B cell (primary cell): ENCODE measurements around the gene PDXK. TPM values are rescaled to one million over a fixed set of nuclear protein-coding genes. Genes with fewer than 3 reads are reported as not detected.

Experiments
- ATAC-seq: fragments of 200-7000 bp; cut with Tn5 transposase; one replicate; pipeline ENCODE4 v1.10.0; 2021; ENCODE audit warnings: low read depth, mild to moderate bottlenecking, moderate number of reproducible peaks, moderate library complexity
- CTCF ChIA-PET: fragments of 350-600 bp; sonication (Branson Sonifier 250); formaldehyde crosslinking; loops from one replicate; lab custom pipeline; 2021; ENCODE audit warnings: antibody characterized with exemption, inconsistent platforms; lab: Charles Lee
- POLR2A ChIA-PET: fragments of 350-600 bp; sonication (Branson Sonifier 250); formaldehyde crosslinking; loops from one replicate; lab custom pipeline; 2021; ENCODE audit warnings: antibody characterized with exemption; lab: Charles Lee
- DNase-seq: peaks from one replicate; pipeline ENCODE4 v3.0.0; 2013
- H2AFZ ChIP-seq: 2 replicates; pipeline ENCODE4 v1.6.1; 2012; ENCODE audit warnings: mild to moderate bottlenecking, low read depth, low read length; ENCODE audit not compliant: insufficient read depth, poor library complexity, severe bottlenecking
- H3K27ac ChIP-seq, 2 donors: 1 replicate in 1 of 2; 2 replicates in 1 of 2; pipeline ENCODE4 v1.5.1; 2012 to 2013; ENCODE audit warnings: low read length in 2 of 2, mild to moderate bottlenecking in 2 of 2, moderate library complexity in 1 of 2
- H3K27me3 ChIP-seq, 4 experiments: fragments of 200-600 bp in 1 of 4; sonication (generic) in 1 of 4; replicated peaks in 1 of 4; 1 replicate in 2 of 4; 2 replicates in 2 of 4; pipeline versions ENCODE4 v1.6.1 to v1.7.0; 2013 to 2016; ENCODE audit warnings: low read length in 3 of 4, mild to moderate bottlenecking in 2 of 4, mixed read lengths in 1 of 4, moderate library complexity in 1 of 4; ENCODE audit not compliant: insufficient read depth in 4 of 4, control insufficient read depth in 3 of 4; ENCODE audit errors: control extremely low read depth in 1 of 4
- H3K36me3 ChIP-seq, 2 experiments: replicated peaks in 1 of 2; 1 replicate in 1 of 2; 2 replicates in 1 of 2; pipeline versions ENCODE4 v1.6.1 to v1.7.1; 2013; ENCODE audit warnings: low read length in 1 of 2; ENCODE audit not compliant: insufficient read depth in 2 of 2, control insufficient read depth in 1 of 2; ENCODE audit errors: control extremely low read depth in 1 of 2, extremely low read depth in 1 of 2
- H3K4me1 ChIP-seq, 2 donors: fragments of 200-600 bp in 1 of 2; sonication (generic) in 1 of 2; 1 replicate in 1 of 2; 2 replicates in 1 of 2; pipeline versions ENCODE4 v1.5.1 to v1.6.1; 2013 to 2017; ENCODE audit warnings: low read length in 2 of 2; ENCODE audit not compliant: control insufficient read depth in 2 of 2, insufficient read depth in 2 of 2
- H3K4me2 ChIP-seq: replicated peaks from 2 replicates; pipeline ENCODE3; 2012; ENCODE audit warnings: mild to moderate bottlenecking, low read depth, low read length; ENCODE audit not compliant: poor library complexity, severe bottlenecking
- H3K4me3 ChIP-seq, 5 experiments: fragments of 200-600 bp in 1 of 5; sonication (generic) in 1 of 5; 1 replicate in 3 of 5; 2 replicates in 2 of 5; pipeline versions ENCODE4 v1.5.1 to v1.7.0; 2011 to 2016; ENCODE audit warnings: low read length in 4 of 5, mild to moderate bottlenecking in 4 of 5, low read depth in 2 of 5, control low read depth in 1 of 5, moderate library complexity in 1 of 5; ENCODE audit not compliant: insufficient read depth in 1 of 5; ENCODE audit errors: control extremely low read depth in 1 of 5, extremely low read depth in 1 of 5
- H3K79me2 ChIP-seq: fragments of 200-600 bp; sonication (generic); one replicate; pipeline ENCODE4 v1.6.0; 2016; ENCODE audit warnings: low read length; ENCODE audit not compliant: control insufficient read depth, insufficient read depth
- H3K9ac ChIP-seq: fragments of 200-600 bp; sonication (generic); 2 replicates; pipeline ENCODE4 v1.6.1; 2017; ENCODE audit warnings: mild to moderate bottlenecking, low read length, moderate library complexity
- H3K9me3 ChIP-seq, 3 donors: one replicate each; pipeline versions ENCODE4 v1.6.1 to v1.7.1; 2013; ENCODE audit warnings: low read length in 2 of 3; ENCODE audit not compliant: control insufficient read depth in 2 of 3, insufficient read depth in 1 of 3; ENCODE audit errors: control extremely low read depth in 1 of 3
- H4K20me1 ChIP-seq: 2 replicates; pipeline ENCODE4 v1.6.0; 2012; ENCODE audit warnings: mild to moderate bottlenecking, low read length; ENCODE audit not compliant: insufficient read depth, control insufficient read depth, poor library complexity, severe bottlenecking
- H3K27ac Mint-ChIP-seq: one replicate; pipeline ENCODE4 v1.8.0; 2021; ENCODE audit warnings: mixed read lengths
- H3K27me3 Mint-ChIP-seq: one replicate; pipeline ENCODE4 v1.8.0; 2021; ENCODE audit warnings: mixed read lengths
- H3K4me1 Mint-ChIP-seq: one replicate; pipeline ENCODE4 v1.8.0; 2021; ENCODE audit warnings: mixed read lengths
- H3K4me3 Mint-ChIP-seq: one replicate; pipeline ENCODE4 v1.8.0; 2021; ENCODE audit warnings: mixed read lengths
- H3K9me3 Mint-ChIP-seq: one replicate; pipeline ENCODE4 v1.8.0; 2022; ENCODE audit warnings: mixed read lengths; ENCODE audit not compliant: insufficient read depth
- EZH2 ChIP-seq: IDR thresholded peaks from 2 replicates; pipeline ENCODE4 v1.6.1; 2012; ENCODE audit warnings: borderline replicate concordance, low read depth, mild to moderate bottlenecking, moderate library complexity, low read length; ENCODE audit not compliant: insufficient read depth, poor library complexity, severe bottlenecking
- WGBS: methylation state at CpG from one replicate; pipeline ENCODE4 v1.1.5; 2013; ENCODE audit warnings: missing lambda C conversion rate; ENCODE audit not compliant: insufficient coverage; 5-methylcytosine and 5-hydroxymethylcytosine counted together
- intact Hi-C: fragments of 100-400 bp; cut with micrococcal nuclease; formaldehyde crosslinking; loops from one replicate; pipeline ENCODE4 v1.10.0; 2022
- polyA plus RNA-seq: library from polyadenylated mRNA; depleted of rRNA; stranded (reverse); fragments of >200 nt; gene quantifications from 2 replicates; pipeline ENCODE4 v1.2.3, GENCODE V29; 2012
- total RNA-seq, 2 donors: library from RNA; stranded (reverse); fragments of 120-200 nt in 1 of 2; gene quantifications; 1 replicate in 1 of 2; 2 replicates in 1 of 2; pipeline versions ENCODE4 v1.2.3 to v1.2.4, GENCODE V29; 2013 to 2022
- TF ChIP-seq, protein P1 (sequence below): fragments of 200-600 bp; IDR thresholded peaks from one replicate; pipeline ENCODE4 v1.8.0; 2022; ENCODE audit warnings: antibody characterized with exemption, mild to moderate bottlenecking

Gene PDXK
- total and polyA plus RNA-seq, 2 donors (not counting 1 experiment from before 2014, with no cell fraction given) = 31.1 to 102 TPM

GRCh38 chr21:43721206-43721605, 2.3 kb downstream of the PDXK start:
- ChIA-PET CTCF (no interaction called here), POLR2A (no interaction called here)
- H3K79me2 ChIP-seq = peaks cover 61% of the 10 kb centered on the region
- H2AFZ ChIP-seq = no peak overlapping the region
- H3K4me3 ChIP-seq = no peak overlapping the region
- H3K9ac ChIP-seq = no peak overlapping the region
- intact Hi-C loops = no loop called here
- no peaks in the 10 kb centered on the region for H3K9me3 ChIP-seq
- WGBS = 98% methylated on average over 4 of the region's 4 CpGs
- H3K4me1 ChIP-seq = peaks cover 48 to 69% of the 10 kb centered on the region in 2 donors
- peaks cover 54% of the 10 kb centered on the region for H4K20me1 ChIP-seq
- Mint-ChIP-seq H3K9me3 (no peaks in the 10 kb centered on the region), H3K27ac (peak overlapping the region; percentile 38), H3K4me3 (peak overlapping the region; percentile 86), H3K4me1 (peaks cover 61% of the 10 kb centered on the region), H3K27me3 (no peaks in the 10 kb centered on the region)
- H3K27me3 ChIP-seq = peaks cover 0 to 15% (median 3%) of the 10 kb centered on the region in 4 experiments
- no peak for TF ChIP-seq EZH2
- TF ChIP-seq, protein P1, sequence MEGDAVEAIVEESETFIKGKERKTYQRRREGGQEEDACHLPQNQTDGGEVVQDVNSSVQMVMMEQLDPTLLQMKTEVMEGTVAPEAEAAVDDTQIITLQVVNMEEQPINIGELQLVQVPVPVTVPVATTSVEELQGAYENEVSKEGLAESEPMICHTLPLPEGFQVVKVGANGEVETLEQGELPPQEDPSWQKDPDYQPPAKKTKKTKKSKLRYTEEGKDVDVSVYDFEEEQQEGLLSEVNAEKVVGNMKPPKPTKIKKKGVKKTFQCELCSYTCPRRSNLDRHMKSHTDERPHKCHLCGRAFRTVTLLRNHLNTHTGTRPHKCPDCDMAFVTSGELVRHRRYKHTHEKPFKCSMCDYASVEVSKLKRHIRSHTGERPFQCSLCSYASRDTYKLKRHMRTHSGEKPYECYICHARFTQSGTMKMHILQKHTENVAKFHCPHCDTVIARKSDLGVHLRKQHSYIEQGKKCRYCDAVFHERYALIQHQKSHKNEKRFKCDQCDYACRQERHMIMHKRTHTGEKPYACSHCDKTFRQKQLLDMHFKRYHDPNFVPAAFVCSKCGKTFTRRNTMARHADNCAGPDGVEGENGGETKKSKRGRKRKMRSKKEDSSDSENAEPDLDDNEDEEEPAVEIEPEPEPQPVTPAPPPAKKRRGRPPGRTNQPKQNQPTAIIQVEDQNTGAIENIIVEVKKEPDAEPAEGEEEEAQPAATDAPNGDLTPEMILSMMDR = no peak
- DNase-seq = peak; percentile 4
- no peak for ATAC-seq
- no peak overlapping the region for H3K4me2 ChIP-seq
- H3K36me3 ChIP-seq = peaks cover 0 to 10% of the 10 kb centered on the region in 2 experiments
- no peak overlapping the region for H3K27ac ChIP-seq

GRCh38 chr21:43721939-43722338, 3.0 kb downstream of the PDXK start:
- peak overlapping the region; percentile 55 for H3K4me3 Mint-ChIP-seq
- DNase-seq (no peak), ATAC-seq (no peak)
- H3K4me2 ChIP-seq = no peak overlapping the region
- ChIA-PET POLR2A (no interaction called here), CTCF (no interaction called here)
- H3K4me1 Mint-ChIP-seq = peaks cover 58% of the 10 kb centered on the region
- no peak for TF ChIP-seq EZH2
- TF ChIP-seq, protein P1 = no peak
- WGBS = 100% methylated on average over 3 of the region's 3 CpGs
- no peaks in the 10 kb centered on the region for H3K27me3 Mint-ChIP-seq
- peaks cover 67% of the 10 kb centered on the region for H3K79me2 ChIP-seq
- H3K27me3 ChIP-seq = peaks cover 0 to 9% (median 0%) of the 10 kb centered on the region in 4 experiments
- peaks cover 0 to 10% of the 10 kb centered on the region in 2 experiments for H3K36me3 ChIP-seq
- no peaks in the 10 kb centered on the region for H3K9me3 Mint-ChIP-seq
- no peak overlapping the region for H3K27ac ChIP-seq
- H3K9ac ChIP-seq = no peak overlapping the region
- peaks cover 45 to 68% of the 10 kb centered on the region in 2 donors for H3K4me1 ChIP-seq
- peaks cover 61% of the 10 kb centered on the region for H4K20me1 ChIP-seq
- intact Hi-C loops = no loop called here
- no peak overlapping the region for H3K4me3 ChIP-seq
- no peak overlapping the region for H2AFZ ChIP-seq
- no peak overlapping the region for H3K27ac Mint-ChIP-seq
- H3K9me3 ChIP-seq = no peaks in the 10 kb centered on the region
